Stimulated activated CD8-positive, alpha-beta memory T cell treated with anti-CD3 and anti-CD28 coated beads, Interleukin-12 subunit alpha, Interleukin-12 subunit beta, amount 100 ng/mL, for 4 hours (primary cell): ENCODE results near the gene SLC35D1.
"Not testable (repeated sequence)": the region's sequence is repeated elsewhere in the genome, so short reads cannot be mapped to it uniquely, and the experiment has no call there.

Source experiments
- DNase-seq: peaks from one replicate; pipeline ENCODE4 v3.0.0-alpha.2; 2020; ENCODE audit warnings: low read depth

SLC35D1 gene

DNA sequence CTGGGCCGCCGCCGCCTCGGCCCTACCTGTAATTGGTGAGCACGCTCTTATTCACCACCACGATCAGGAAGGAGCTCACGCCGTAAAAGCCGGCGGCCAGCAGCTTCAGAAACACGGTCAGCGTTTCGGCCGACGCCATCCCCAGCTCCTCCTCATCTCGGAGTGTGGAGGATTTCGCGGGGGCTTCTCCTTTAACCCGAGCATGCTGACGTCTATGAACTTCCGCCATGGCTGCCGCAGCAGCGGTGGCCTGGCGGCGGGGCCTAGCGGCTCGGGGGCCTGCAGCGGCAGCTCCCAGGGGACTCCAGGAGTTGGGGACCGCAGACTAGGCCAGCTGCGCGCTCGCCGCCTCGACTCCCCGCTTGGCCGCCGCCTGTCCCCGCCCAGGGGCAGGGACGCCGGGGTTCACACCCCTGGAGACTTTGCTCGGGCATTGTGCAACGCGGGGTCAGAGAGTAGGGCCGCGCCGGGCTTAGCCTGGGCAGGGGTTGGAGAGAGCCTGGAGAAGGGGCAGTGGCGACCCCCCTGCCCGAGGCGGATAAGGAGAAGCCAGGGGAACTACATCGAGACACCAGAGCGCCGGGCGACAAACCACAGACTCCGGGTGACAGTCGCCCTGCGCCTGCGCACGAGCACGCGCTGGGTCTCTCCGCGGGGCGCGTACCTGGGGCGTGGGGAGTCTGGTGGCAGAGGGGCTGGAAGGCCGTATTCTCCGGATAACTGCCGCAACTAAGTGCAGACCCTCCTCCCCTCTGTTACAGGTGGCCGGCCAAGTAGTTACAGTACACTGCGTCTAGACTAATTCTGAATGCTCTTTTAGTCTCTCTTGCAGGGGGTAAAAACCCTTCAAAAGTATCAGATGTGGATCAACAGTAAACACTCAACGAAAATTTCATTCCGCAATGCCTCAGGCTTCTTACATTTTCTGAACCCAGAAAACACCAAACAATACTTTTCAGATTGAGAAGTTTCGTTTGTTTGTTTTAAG lies at the start of gene SLC35D1:
Gene SLC35D1 (minus strand): TSS at position 364 of the 988 bp plus-strand sequence. CDS start 135 bp downstream, at position 229.
- peak; percentile 64 for DNase-seq

DNA sequence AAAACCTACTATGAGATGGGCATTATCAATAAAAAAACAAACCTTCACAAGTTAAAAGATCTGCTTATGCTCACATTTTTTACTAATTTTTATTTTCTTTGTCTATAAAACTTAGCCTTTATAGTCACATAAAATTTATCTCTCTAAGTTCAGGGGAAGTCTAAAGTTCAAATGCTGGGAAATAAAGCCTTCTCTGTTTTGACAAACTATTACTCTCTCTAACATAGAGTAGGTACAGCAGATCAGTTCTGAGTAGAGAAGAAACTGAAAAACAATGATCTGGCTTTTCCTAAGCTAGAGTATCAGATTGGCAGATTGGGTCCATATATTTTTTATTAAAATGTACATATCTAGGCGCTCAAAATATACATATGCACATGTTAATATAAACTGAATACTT lies 49.6 kb upstream of the SLC35D1 start:
- no peak for DNase-seq

DNA sequence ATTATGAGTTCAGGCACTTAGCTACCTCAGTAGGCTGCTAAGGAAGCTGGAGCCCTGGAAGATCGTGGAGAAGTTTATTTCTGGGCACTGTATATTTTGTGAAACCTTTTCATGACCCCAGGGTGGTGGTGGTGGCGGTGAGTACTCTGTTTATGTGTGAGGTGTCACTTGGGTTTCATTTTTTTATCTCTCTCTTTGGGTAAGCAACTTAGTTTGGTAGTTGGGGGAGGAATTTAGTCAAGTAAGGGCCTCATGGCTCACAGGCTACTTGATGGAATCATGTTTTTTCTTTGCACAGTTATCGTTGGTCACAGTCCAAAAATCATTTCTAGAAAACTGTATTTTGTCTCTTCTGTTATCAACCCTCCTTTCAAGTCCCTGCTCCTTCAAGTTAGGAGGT lies 46.9 kb upstream of the SLC35D1 start:
- no peak for DNase-seq

DNA sequence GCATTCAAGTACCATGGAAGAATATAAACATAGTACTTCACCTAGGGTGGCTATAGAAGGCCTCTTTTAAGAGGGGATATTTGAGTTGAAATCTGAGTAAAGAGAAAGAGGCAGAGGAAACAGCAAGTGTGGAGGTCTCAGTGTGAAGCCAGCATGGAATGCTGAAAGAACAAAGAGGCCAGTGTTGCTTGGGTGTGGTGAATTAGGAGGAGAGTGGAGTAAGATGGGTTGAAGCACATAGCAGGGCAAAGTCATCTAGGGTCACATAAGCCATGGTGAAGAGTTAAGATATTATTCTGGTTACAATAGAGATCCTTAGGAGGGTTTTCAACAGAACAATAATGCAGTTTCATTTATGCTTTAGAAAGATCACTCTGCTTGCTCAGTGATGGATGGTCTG lies 43.4 kb upstream of the SLC35D1 start:
- no peak for DNase-seq

DNA sequence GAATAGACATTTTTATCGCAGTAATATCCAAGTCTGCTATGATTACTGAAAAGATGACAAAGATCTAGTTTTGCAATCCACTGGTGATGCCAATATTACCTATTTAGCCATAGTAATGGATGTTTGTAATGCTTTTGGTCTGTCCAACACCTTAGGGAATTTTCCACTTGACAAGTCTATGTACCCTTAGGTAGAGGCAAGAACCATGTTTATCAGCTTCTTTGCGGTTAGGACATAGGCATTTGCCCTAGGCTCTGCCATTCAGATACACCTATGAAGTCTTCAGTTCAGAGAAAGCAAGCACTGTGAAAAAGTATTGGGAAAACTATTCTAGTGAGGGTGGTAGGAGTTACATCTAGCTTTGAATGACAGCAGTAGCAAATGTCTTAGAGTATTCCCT lies 40.2 kb upstream of the SLC35D1 start:
- DNase-seq, result no peak

DNA sequence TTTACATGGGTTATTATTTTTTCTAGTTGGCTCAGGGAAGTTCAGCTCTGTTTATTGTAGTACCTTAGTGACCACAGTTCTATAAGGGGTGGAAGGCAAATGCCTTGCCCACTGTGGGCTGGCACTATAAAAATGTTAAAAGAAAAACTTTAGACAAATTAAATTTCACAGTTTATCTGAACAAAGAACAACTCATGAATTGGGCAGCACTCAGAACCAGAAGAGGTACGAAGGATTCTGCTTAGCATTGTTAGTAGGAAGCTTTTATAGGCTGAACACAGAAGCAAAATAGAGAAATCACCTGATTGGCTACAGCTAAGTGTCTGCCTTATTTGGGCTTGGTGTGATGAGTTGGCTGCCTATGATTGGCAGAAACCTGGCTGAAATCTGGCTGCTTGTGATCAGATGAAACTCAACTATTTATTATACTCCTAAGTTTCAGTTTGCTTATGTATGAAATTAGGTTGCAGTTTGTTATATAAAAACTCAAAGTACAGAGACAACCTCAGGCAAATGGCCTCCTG lies 35.8 kb upstream of the SLC35D1 start:
- DNase-seq, result no peak

DNA sequence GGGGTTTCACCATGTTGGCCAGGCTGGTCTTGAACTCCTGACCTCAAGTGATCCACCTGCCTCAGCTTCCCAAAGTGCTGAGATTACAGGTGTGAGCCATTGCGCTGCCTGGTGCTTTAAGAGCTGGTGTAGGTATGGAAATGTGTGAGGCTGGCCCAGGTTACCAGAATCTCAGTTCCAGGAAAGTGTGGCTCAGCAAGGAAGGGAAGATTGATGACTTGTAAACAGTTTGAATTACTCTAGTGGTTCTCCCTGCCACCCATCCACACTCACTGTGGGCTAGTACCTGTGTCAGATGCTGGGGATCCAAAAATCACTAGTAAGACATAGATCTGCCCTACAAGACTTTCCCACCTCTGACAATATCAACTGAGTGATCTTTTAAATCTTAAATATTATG lies 34.5 kb upstream of the SLC35D1 start:
- no peak for DNase-seq

DNA sequence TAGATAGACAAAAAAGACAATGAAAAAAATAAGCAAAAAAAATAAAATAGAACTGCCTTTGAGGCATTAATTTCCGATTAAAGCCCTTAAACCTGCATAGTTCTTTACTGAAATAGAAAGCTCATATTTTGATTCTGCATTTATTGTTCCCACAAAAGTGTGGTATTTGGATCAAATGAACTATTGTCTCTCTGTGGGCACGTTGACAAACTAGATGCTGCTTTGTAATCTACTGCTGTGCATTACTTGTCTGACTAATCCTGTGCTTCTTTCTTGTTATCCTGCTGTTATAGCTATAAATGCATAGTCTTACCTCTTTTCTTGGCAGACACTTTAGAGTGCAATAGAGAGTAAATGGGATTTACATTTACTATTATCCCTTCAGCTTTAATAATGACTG lies 31.4 kb upstream of the SLC35D1 start:
- no peak for DNase-seq

DNA sequence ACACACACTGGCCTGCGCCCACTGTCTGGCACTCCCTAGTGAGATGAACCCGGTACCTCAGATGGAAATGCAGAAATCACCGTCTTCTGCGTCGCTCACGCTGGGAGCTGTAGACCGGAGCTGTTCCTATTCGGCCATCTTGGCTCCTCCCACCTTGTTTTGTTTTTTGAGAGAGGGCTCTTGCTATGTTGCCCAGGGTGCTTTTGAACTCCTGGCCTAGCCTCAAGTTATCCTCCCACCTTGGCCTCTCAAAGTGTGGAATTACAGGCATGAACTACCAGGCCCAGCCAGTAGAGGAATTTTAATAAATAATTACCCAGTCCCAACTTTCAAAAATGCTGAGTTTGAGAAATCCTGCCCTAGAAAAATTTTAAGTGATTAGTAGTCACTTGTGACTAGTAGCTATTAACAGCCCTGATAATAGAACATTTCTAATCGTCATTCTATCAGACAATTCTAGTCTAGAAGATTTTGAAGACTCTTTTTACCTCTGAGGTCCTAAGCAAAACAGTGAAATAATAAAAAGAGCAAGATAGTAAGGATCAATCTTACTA lies 30.9 kb upstream of the SLC35D1 start:
- no peak for DNase-seq

DNA sequence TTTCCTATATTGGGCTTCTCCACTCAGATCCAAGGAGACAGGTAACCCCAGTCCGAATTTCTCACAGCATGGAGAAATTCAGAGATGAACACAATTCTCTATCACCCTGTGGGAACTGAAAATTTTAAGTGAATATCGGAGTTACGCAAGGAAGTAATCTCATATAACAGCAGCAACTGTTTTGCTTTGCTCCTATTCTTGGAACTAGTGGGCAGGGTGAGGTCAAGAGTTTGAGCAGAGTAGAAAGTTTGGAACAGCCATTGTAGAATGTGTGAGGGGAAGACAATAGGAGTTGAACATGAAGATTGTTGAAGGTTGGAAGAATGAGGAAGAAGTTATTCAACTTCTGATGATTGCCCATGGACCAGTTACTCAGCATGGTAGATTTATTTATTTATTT lies 24.3 kb upstream of the SLC35D1 start:
- DNase-seq, result no peak

DNA sequence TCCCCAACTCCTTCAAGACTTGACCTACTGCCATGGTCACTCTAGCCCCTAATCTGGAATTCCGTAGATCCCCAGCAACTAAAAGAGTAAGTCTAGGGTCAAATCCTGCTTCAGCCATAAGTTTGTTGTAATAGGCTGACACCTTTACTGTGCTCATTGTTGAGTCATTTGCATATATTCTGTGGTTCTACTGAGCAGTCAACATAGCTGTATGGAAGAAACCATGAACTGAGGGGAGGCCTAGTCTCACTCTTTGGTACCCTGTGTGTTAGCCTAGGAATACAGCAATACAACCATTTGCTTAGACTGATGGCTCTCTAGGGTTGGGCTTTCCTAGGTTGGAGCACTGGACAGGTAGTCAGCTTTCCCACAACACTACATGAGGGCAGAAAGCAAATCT lies 23.6 kb upstream of the SLC35D1 start:
- DNase-seq, result no peak

DNA sequence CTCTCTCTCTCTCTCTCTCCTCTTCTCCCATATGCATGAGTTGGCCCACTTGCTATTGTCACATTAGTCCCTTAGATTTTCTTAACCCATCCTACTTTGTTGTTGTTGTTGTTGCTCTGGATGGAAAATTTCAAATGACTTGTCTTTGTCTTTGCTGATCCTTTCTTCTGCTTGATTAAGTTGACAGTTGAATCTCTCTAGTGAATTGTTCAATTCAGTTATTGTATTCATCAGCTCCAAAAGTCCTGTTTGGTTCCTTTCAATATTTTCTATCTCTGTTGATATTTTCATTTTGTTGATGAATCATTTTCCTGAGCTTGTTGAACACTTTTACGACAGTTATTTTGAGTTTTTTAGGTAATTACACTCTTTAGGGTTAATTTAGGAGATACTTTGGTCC lies 18.8 kb upstream of the SLC35D1 start:
- DNase-seq, result no peak

DNA sequence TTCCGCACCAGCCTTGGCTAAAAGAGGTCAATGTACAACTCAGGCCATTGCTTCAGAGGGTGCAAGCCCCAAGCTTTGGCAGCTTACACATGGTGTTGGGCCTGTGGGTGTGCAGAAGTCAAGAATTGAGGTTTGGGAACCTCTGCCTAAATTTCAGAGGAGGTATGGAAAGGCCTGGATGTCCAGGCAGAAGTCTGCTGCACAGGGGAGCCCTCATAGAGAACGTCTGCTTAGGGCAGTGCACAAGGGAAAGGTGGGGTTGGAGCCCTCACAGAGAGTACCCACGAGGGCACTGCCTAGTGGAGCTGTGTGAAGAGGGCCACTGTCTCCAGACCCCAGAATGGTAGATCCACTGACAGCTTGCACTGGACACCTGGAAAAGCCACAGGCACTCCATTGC lies 13.7 kb upstream of the SLC35D1 start:
- DNase-seq, result not testable (repeated sequence)

DNA sequence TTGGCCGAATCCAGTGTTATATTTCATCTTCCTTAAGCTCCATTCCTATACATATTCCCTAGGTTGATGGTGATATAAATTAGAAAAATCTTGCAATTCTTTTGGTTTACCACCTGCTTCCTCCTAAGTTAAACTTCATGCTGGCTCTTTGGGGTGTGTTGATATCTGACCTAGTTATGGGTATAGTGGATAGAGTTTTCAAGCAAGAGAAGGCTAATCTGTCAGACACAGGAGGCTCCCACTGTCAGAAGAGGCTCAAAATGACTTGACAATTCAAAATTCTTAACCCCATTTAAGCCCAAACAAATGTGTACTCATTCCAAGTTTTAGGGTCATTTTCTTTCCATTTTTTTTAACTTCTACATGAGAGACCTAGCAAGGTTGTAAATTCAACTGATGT lies 8.5 kb upstream of the SLC35D1 start:
- DNase-seq, result no peak

DNA sequence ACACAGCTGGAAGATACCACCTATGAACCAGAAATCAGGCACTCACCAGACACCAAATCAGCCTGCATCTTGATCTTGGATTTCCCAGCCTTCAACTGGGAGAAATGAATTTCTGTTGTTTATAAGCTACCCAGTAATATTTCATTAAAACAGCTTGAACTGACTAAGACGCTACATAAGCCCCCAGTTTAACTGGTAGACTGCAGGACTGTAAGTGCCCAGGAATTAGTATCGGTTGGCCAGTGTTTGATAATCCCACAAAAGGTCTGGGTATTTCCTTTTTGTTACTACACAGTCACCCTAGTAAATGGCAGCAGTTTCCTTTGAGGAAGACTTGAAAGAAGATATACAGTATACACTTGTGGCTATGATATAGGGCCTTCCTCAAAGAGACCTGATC lies 7.3 kb upstream of the SLC35D1 start:
- DNase-seq, result no peak

DNA sequence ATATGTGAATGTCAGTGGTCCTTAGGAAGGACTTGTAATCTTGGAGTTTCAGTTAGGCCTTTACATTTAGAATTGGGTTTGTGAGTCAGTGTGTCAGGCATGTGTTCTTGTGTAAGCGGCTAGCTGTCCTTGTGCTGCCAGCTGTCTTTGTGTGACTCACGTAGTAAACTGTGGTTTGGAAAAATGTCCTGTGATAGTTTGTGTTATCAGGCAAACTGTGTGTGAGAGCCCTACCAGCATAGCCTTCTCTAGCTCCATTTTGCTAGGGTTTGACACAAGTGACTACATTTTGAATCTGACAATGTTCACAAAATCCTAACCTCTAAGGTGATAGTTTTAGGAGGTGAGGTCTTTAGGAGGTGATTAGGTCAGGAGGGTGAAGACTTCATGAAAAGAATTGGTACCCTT lies 6.9 kb upstream of the SLC35D1 start:
- DNase-seq, result no peak

DNA sequence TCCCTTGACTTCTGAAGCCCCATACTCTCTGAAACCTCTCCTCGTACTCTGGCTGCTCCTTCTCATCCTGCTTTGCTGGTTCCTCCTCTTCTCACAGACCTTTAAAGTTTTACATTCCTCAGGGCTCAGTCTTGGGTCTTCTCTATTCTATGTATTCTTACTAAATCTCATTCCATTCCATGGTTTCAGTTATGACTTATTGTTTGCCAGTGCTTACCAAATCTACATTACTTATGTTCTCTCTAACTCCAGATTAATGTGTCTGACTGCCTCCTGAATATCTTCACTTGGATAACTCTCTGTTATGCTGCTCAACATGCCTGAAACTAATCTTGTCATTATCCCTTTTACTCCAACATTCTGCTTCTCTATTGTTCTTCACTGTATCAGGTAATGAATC lies 5.4 kb upstream of the SLC35D1 start:
- DNase-seq, result no peak

DNA sequence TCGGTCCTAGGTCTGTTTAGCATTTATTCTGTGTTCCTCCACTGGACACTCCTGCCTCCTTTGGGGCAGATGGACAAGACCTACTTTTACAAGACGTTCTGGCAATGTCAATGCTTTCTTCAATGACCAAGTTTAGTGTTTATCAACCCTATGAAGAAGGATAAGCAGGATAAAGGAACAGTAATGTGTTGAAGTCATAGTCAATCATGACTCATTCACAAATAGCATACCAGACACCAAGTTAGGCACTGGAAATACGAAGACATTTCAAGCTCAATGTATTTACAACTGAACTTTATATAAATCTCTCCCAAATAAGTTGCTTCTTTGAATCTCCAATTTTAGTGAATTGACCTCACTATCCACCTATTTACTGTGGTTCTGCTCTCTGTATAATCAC lies 4.8 kb upstream of the SLC35D1 start:
- DNase-seq, result no peak

DNA sequence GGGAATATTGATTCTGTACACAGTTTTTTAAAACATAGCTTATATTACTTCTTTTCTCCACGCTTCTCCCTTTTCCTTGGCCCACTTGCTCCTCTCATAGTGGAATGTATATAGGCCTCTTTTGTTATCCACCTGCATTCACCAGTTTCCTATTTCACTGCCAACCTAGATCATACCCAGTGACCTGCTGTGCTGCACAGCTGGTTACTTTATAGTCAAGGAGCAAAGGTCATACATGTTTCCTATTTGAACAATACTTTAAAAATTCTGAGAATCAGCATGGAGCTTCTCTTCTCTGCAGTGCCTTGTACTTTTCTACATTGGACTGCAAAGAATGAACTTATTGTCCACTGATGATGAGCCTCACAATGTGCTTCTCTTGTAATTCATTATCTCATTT lies 4.3 kb upstream of the SLC35D1 start:
- DNase-seq, result no peak

DNA sequence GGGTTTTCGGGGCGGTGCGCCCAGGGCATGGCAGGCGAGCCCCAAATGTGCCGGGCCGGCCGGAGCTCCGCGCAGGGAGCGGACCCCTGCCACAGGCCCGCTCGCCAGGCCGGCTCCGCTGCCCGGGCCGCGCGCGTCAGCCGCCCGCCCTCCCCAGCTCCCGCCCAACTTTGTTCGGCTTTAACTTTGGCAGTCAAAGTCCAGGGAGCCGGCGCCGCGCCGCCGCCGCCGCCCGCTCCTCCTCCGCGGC lies 488 bp downstream of the SLC35D1 start:
- DNase-seq, result no peak

DNA sequence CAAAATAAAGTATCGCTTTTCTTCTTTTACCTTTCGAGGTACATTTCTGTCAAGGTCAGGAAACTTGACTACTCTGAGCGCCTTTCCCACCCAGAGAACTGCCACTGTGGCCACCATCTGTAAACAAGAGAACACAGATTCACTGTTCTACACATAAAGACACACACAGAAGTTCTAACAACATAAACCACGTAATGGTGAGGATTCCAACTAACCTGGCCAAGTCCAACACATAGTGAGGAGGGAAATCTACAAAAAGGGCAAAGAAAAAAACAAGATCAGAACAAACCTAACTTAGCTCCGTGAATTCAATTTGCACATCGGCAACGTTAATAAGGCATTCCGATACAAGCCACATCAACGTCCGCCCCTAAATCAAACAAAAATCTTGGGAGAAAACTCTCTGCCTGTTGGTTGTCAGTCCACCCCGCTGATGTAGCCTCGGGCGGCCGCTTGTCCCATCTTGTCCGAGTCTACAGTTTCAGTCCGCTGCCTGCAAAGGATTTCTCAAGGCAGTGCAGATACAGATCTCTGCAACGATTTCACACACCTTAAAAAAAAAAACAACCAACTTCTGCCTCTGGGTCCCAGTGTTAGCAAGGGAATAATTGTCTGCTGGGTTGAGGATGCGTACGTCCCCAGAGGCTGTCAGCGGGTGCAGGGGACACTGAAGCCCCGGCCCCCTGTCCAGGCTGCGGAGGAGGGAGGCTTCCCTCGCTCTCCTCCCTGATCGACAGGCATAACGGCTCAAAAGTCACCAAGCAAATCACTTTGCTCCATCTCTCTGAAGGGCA lies 1.0 kb downstream of the SLC35D1 start:
- DNase-seq, result peak; percentile 18

DNA sequence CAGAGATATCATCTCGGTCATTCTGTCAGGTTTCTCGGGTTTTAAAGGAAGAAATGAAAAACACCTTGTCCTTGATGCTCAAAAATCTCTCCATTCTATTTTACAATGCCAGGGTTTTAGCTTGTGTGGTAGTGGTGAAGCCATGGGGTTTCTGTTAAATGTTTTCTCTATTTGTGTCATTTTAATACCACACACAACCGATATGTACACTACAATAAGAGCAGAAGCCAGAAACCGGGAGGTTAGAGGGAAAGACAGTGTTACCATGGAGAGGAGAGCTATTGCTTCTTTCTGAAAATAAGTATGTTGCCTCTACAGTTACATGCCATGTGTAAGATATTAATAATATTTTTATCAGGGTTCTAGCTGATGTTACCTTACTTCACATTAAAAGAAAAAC lies 2.8 kb downstream of the SLC35D1 start:
- no peak for DNase-seq
